Subcutaneous abdominal adipose tissue (tissue), 5 donors: ENCODE results near the gene C6orf136.
A peak's percentile ranks its signal among the peaks of the same experiment; 100 is the strongest.

Source experiments
- H3K27ac ChIP-seq: one replicate; pipeline ENCODE4 v1.7.0; 2013; ENCODE audit warnings: low read depth, mild to moderate bottlenecking, inconsistent platforms, low read length, moderate library complexity
- H3K27me3 ChIP-seq, 5 donors: one replicate each; pipeline ENCODE4 v1.7.0; 2013; ENCODE audit warnings: low read length in 5 of 5, inconsistent platforms in 1 of 5; ENCODE audit not compliant: control insufficient read depth in 5 of 5, insufficient read depth in 4 of 5
- H3K36me3 ChIP-seq, 5 donors: one replicate each; pipeline ENCODE4 v1.7.0; 2013; ENCODE audit warnings: low read length in 5 of 5; ENCODE audit not compliant: control insufficient read depth in 5 of 5, insufficient read depth in 5 of 5
- H3K4me1 ChIP-seq, 5 donors: one replicate each; pipeline ENCODE4 v1.7.0; 2013; ENCODE audit warnings: low read length in 5 of 5, mild to moderate bottlenecking in 3 of 5, moderate library complexity in 1 of 5; ENCODE audit not compliant: control insufficient read depth in 5 of 5, insufficient read depth in 5 of 5
- H3K4me3 ChIP-seq, 5 donors: one replicate each; pipeline ENCODE4 v1.7.0; 2013; ENCODE audit warnings: low read length in 5 of 5, low read depth in 1 of 5
- H3K9ac ChIP-seq, 5 donors: one replicate each; pipeline ENCODE4 v1.7.0; 2013; ENCODE audit warnings: low read length in 5 of 5, mild to moderate bottlenecking in 4 of 5, moderate library complexity in 3 of 5
- H3K9me3 ChIP-seq, 5 donors: one replicate each; pipeline ENCODE4 v1.7.0; 2013; ENCODE audit warnings: low read length in 5 of 5; ENCODE audit not compliant: control insufficient read depth in 5 of 5
- donor health status: healthy.
- donor health status: healthy.
- donor health status: healthy.
- donor health status: healthy.
- donor health status: healthy.

Gene C6orf136

DNA sequence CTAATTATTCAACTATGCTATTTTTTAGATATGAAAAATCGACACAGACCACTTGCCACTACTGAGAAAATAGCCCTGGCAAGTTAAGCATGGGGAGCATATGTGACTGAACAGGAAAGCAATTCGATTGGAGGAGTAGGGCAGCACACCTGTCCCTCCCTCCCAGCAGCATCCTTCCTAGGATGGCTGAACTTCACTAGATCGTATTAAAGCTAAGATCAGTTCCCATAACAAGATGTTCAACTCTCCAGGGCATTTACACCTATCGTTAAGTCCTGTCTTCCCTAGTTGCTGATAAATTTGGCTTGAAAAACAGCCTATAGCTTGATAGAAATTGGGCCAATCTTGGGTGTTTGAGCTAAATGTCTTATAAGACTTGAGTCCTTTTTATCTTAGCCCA, 36.9 kb upstream of the C6orf136 start:
- no peaks in the 10 kb centered on the region for H3K9me3 ChIP-seq
- H3K36me3 ChIP-seq: peaks cover 6 to 44% (median 30%) of the 10 kb centered on the region in 5 donors
- no peak overlapping the region for H3K27ac ChIP-seq
- H3K4me3 ChIP-seq: no peak overlapping the region
- H3K9ac ChIP-seq: no peak overlapping the region
- H3K4me1 ChIP-seq: peaks cover 3 to 54% (median 48%) of the 10 kb centered on the region in 5 donors
- no peaks in the 10 kb centered on the region for H3K27me3 ChIP-seq

DNA sequence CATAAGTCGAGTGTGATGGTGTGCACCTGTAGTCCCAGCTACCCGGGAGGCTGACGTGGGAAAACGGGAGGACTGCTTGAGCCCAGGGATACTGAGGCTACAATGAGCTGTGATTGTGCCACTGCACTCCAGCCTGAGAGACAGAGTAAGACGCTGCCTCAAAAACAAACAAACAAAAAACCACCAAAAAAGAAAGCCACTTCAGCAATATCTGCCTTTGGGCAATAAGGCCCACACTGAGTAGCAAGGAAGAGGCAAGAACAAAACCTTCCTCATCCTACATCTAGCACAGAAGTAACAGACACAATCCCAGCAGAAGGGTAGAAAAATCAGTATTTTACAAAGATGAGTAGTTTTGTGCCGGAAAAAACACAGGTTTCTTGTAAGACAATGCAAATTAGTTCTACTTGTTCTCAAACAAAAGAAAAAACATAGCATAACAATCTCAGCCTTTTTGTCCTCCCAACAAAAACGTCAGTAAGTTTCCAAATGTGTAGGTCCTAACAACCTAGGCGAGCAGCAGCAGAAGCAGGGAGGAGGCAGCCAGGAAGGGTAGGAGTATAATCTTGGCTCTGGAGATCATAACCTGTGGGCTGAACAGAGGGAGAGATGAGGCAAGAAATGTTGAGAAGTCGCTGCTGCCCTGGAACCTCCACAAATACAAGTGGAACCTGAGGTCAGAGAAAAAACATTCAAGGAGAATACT, 35.6 kb upstream of the C6orf136 start:
- no peaks in the 10 kb centered on the region for H3K9me3 ChIP-seq
- H3K9ac ChIP-seq: no peak overlapping the region
- peaks cover 3 to 54% (median 51%) of the 10 kb centered on the region in 5 donors for H3K4me1 ChIP-seq
- H3K27ac ChIP-seq: no peak overlapping the region
- H3K36me3 ChIP-seq: peaks cover 6 to 37% (median 23%) of the 10 kb centered on the region in 5 donors
- H3K27me3 ChIP-seq: no peaks in the 10 kb centered on the region
- H3K4me3 ChIP-seq: no peak overlapping the region

DNA sequence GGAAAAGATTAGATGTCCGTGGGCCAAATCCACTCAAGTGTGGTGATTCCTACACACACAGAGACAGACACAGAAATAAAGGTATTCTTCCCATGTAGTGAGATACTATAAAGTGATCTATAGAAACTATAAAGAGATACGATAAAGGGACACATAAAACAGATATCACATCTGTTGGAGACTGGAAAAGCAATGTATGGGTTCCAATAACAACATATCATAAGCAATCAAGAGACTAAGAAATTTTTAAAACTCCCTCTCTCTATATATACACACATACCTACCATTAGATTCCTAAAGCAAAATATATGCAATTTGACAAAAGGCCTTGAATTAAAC, 35.1 kb upstream of the C6orf136 start:
- H3K4me3 ChIP-seq: no peak overlapping the region
- no peak overlapping the region for H3K9ac ChIP-seq
- H3K27ac ChIP-seq: no peak overlapping the region
- no peaks in the 10 kb centered on the region for H3K27me3 ChIP-seq
- H3K36me3 ChIP-seq: peaks cover 6 to 37% (median 22%) of the 10 kb centered on the region in 5 donors
- peaks cover 3 to 54% (median 51%) of the 10 kb centered on the region in 5 donors for H3K4me1 ChIP-seq
- no peaks in the 10 kb centered on the region for H3K9me3 ChIP-seq

DNA sequence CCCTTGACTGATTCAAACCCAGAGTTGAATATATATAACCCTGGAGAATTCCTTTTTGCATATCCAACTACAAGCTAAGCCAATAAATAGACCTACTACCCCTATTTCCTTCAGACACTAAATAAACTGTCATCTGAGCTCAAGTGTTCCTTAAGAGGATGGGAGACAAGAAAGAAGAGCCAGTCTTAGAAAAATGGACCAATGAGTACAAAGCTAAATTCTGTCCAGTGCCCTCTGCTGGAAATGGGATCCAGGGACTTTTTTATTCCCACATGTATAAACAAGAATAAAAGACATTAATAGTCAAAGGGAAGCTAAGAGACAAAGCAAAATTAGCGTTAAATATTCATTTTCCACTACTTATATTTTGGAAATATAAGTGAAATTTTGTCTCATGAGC, 34.7 kb upstream of the C6orf136 start:
- peak overlapping the region; percentile 99 for H3K27ac ChIP-seq
- H3K4me3 ChIP-seq: no peak overlapping the region
- H3K9me3 ChIP-seq: no peaks in the 10 kb centered on the region
- H3K9ac ChIP-seq: peak overlapping the region in 1 of 5 donors; percentile 33
- H3K4me1 ChIP-seq: peaks cover 4 to 54% (median 48%) of the 10 kb centered on the region in 5 donors
- peaks cover 5 to 35% (median 21%) of the 10 kb centered on the region in 5 donors for H3K36me3 ChIP-seq
- no peaks in the 10 kb centered on the region for H3K27me3 ChIP-seq

DNA sequence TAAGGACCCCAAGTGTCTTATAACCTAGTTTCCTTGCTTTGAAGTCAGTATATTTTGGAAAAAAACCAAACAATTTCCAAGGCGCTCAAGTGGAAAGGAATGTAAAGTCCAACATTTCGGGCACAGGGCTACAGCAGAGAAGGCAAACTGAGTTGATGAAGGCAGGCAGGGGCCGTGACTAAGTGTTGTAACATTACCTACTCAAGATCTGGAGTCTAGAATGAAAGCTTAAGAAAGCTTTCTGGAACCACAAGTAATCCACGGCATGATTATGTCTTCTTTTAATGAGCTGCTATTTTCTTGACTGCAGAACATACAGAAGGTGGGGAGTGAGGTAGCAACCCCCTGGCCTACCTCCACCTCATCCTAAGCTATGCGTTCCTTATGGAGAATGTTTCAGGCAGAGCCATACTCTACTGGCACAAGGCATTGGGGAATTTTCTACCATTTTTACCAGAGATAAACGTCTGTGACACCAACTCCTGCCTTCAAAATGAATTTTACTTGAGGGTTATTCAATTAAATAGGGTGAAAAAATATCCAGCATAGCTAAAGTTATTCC, 34.2 kb upstream of the C6orf136 start:
- Histone ChIP-seq H3K4me3 (no peak overlapping the region), H3K9me3 (no peaks in the 10 kb centered on the region), H3K4me1 (peaks cover 8 to 50% (median 47%) of the 10 kb centered on the region in 5 donors), H3K27me3 (no peaks in the 10 kb centered on the region), H3K27ac (peak overlapping the region; percentile 99), H3K9ac (peak overlapping the region in 2 of 5 donors; percentile 7 to 33), H3K36me3 (peaks cover 0 to 30% (median 16%) of the 10 kb centered on the region in 5 donors)

DNA sequence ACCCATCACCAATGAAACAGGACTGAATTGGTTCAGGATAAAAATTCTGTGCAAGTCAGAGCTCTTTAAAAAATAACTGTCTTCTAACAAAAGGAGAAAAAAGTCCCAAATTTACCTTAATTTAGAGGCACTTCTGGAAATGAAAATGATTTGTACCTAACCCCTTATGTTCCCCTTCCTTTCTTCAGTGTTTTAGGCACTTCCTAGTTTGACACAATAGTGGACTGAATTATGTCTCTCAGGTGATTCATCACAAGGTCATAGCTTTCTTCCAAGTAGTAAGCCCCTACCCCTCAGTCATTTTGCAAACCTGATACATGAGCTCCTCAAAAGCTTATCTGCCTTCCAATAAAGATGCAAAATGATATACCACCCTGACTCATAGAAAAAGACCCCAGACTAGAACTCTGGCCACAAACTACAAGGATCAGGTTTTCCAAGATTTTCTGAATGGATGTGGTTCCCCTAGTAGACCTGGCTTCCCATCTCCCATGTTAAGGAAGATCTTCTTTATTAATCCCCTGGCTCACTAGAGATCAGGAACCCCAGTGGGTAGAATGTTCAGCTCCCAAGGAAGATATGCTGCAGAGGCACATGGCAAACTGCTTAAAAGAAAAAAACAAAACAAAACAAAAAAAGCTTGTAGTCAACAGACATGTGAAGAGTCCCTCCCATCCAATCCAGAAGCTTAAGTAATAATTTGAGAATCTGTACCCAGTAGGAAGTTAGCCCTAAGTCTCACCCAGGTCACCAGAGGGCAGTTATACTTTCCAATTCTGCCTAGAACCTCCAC, 33.5 kb upstream of the C6orf136 start:
- Histone ChIP-seq H3K4me3 (peak overlapping the region in 2 of 5 donors; percentile 82 to 100), H3K36me3 (peaks cover 0 to 23% (median 16%) of the 10 kb centered on the region in 5 donors), H3K4me1 (peaks cover 9 to 56% (median 50%) of the 10 kb centered on the region in 5 donors), H3K27ac (peak overlapping the region; percentile 99), H3K9me3 (no peaks in the 10 kb centered on the region), H3K9ac (peak overlapping the region in 1 of 5 donors; percentile 13), H3K27me3 (no peaks in the 10 kb centered on the region)

DNA sequence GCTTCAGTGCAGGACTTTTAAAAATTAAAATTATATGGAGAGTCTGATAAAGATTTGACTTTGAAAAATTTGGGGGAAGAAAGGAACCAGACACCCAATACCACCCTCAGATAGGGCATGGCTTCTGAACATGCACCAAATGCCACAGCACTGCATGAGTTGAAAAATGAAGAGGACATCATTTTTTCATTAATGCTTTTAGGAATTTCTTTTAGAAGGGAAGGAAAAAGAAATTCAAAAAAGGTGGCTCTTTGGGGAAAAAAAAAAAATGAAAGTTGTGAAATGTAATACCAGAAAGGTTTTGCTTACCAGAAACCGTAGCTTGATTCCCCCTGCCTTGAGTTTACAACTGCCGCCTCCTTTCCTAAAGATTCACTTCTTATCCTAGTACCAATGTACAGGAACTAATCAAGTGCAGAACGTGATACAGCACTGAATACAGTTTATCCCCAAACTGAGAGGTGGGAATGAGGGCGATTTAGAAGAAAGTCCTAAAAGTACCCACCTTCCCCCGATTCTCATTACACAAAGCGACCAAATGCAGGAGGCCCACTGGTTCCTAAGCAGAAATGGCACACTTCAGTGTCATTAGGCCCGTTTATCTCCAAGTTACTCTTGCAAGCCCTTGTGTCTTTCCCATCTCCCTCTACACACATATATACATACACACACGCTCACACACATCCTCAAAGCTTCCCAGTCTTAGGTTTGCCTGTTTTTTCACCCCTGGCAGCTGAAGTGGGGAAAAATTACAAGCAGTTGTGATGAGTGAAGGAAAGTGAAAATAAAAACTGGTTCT, 32.7 kb upstream of the C6orf136 start:
- Histone ChIP-seq H3K4me1 (peaks cover 10 to 61% (median 54%) of the 10 kb centered on the region in 5 donors), H3K36me3 (peaks cover 0 to 15% (median 10%) of the 10 kb centered on the region in 5 donors), H3K27me3 (no peaks in the 10 kb centered on the region), H3K9me3 (no peaks in the 10 kb centered on the region), H3K27ac (peak overlapping the region; percentile 99), H3K9ac (peak overlapping the region; percentile 38 to 96 (median 51)), H3K4me3 (peak overlapping the region; percentile 82 to 100 (median 100))

DNA sequence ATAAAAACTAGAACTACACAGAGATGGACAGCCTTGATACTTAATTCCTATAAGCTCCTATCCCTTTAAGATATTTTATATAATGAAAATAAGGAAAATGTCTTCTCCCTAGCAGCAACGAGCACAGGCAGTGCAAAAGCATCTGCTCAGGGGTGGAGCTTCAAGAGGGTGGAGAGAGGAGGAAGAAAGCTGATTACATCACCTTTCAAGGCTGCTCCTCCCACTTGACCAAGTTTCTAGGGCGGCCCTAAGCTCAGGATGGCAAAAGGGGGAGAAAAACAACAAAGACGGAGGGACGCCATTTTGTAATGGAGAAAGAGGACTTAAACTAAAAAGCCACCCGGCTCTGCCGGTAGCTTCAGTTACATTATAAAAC, 32.1 kb upstream of the C6orf136 start:
- H3K27me3 ChIP-seq: no peaks in the 10 kb centered on the region
- peaks cover 10 to 56% (median 50%) of the 10 kb centered on the region in 5 donors for H3K4me1 ChIP-seq

DNA sequence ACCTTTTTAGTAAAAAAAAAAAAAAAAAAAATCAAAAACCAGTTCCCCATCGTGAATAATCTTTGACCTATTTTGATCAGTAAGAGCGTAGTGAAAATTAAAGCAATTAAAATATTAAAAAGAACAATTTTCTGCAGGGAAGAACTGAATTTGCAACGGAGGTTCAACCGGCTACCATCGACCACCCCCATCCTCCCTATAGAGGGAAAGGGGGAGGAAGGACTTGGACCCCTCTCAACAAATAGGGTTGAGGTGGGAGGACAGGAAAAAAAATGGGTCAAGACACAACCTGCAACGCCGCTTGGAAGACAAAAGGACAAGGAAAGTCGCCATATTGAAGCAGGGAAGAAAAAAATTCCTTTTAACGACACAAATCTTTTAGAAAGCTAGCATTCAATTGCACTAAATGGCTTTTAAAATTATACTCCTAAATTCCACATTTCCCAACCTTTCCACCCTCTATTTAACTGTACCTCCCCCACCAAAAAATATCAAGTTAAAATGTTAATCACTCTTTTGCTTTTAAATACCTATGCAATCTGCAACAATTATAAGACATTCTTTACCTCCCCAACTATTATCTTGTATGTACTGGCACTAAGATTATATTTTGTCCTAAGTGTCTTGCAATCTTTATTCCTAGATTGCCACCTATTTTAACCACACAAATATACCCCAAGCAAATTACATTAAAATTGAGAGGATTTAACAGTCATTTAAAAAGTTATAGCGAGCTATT, 31.5 kb upstream of the C6orf136 start:
- Histone ChIP-seq H3K27ac (peak overlapping the region; percentile 99), H3K27me3 (no peaks in the 10 kb centered on the region), H3K4me1 (peaks cover 10 to 51% (median 49%) of the 10 kb centered on the region in 5 donors), H3K9ac (peak overlapping the region; percentile 96 to 100 (median 98)), H3K9me3 (no peaks in the 10 kb centered on the region), H3K4me3 (peak overlapping the region; percentile 82 to 100 (median 100)), H3K36me3 (peaks cover 0 to 19% (median 14%) of the 10 kb centered on the region in 5 donors)

More for the DNA sequence above, 32.1 kb upstream of the C6orf136 start:
- Histone ChIP-seq H3K36me3 (peaks cover 0 to 17% (median 14%) of the 10 kb centered on the region in 5 donors), H3K27ac (peak overlapping the region; percentile 99), H3K9me3 (no peaks in the 10 kb centered on the region), H3K4me3 (peak overlapping the region; percentile 82 to 100 (median 100)), H3K9ac (peak overlapping the region; percentile 96 to 100 (median 98))
